Embryonic facial prominence (tissue), 1 donor: ENCODE data around the gene RXFP2.
A peak's percentile ranks its signal among the peaks of the same experiment; 100 is the strongest.

ENCODE experiments used
- DNase-seq: peaks from one replicate; pipeline ENCODE4 v3.0.0-alpha.2; 2016; ENCODE audit errors: extremely low spot score

RXFP2 gene, protein sequence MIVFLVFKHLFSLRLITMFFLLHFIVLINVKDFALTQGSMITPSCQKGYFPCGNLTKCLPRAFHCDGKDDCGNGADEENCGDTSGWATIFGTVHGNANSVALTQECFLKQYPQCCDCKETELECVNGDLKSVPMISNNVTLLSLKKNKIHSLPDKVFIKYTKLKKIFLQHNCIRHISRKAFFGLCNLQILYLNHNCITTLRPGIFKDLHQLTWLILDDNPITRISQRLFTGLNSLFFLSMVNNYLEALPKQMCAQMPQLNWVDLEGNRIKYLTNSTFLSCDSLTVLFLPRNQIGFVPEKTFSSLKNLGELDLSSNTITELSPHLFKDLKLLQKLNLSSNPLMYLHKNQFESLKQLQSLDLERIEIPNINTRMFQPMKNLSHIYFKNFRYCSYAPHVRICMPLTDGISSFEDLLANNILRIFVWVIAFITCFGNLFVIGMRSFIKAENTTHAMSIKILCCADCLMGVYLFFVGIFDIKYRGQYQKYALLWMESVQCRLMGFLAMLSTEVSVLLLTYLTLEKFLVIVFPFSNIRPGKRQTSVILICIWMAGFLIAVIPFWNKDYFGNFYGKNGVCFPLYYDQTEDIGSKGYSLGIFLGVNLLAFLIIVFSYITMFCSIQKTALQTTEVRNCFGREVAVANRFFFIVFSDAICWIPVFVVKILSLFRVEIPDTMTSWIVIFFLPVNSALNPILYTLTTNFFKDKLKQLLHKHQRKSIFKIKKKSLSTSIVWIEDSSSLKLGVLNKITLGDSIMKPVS

DNA sequence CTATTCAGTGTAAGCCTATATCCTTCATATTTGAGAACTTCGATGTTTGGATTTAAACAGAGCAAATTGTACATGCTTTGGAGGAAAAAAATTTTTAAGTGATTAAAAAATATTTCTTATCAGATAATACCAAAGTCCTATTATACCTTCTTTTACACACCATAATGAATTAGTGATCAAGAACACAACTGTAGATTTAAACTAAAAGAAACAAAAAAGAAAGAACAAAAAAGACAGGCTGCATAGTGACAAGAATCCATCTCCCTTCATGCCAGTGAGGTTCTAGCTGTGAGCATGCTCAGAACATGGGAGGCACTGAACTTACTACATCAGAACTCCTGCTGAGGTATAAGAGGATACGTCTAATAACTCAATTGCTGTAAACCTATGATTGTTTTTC lies at the start of gene RXFP2:
Gene RXFP2, plus strand, starts transcription at position 301 of the 400 bp plus-strand sequence. Its CDS starts 87 bp downstream, at position 388.
- no peak for DNase-seq

DNA sequence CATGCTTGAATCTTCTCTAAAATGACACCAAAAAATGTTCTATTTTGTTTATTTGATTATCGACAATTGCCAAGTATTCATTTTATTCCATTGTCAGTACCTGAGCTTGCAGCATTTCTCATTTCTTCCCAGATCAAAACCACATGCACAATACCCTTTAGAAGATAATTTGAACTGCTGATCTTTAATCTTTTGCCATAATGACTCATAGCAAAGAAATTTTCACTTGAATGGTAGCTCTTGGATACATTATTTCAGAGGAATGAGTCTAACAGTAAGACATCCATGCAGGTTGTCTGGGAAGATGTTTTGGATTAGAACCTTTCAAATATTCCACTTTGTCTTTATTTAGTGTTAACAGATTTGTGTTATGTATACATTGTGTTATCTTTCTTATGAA lies 42.0 kb upstream of the RXFP2 start:
- DNase-seq, result no peak

DNA sequence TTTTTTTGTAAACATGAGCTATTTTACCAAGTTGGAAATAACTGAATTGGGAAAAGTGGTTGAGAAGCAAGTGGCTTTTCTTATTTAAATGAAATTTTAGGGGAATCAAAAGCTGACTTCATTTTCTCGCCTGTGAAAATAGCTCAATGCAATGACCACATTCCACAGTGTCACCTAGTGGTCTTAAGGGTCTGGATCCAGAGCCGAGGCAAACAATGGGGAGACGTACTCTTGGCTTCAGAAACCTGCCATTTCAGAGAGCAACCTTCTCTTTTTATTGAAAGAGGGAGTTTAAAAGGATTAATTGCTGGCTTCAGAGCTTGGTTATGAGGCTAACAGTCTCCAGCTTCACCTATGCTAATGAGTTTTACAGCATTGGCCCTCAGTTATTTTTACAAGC lies 39.7 kb upstream of the RXFP2 start:
- DNase-seq, result no peak

DNA sequence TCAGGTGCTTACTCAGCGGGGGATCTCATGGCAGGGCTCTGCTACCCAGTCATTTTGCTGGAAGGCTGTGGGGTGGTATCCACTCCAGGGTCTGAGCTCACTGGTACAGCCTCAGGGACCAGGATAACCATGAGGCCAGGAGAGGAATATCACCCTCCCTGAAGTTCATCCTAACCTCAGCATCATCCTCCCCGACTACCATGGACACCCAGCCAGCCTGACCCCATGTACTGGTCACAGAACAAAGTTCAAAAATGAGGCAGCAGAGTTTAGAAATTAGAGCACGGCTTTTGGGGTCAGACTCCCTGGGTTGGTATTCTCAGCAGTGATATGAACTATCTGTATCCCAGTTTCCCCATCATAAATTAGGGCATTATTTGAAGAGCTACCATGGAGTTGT lies 35.5 kb upstream of the RXFP2 start:
- no peak for DNase-seq

DNA sequence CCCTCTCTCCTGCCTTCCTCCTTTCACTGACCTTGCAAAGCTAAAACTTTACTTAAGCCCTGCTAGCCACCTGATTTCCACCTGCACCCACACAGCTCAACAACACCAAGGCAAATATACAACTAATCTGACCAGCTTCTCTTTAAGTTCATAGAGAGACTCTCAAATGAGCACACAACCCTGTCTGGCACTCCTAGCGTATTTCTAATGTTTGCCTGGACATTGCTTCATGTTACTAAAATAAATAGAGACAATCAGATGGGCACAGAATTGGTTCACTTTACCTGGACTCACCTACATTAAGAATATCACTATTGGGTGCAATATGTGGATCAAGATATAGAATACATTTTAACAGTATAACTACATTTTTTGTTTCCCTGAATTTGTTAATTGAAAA lies 33.2 kb upstream of the RXFP2 start:
- DNase-seq, result no peak

DNA sequence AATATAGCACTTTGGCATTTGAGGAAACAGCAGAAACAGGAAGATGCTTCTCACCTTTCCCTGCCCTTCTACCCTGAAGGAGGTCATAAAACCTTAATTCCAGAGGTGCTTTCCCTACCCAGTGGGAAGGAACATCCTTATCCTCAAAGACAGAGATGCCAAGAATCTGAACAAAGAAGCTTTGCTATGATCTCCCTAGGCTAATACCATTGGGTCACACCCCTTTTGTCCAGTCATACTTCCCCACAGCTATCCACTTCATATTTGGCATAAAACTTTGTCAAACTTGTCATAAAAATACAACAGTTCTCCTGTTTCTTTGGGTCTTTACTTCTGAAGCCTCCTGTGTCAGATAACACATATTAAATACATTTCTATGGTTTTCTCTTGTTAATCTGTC lies 21.7 kb upstream of the RXFP2 start:
- no peak for DNase-seq

DNA sequence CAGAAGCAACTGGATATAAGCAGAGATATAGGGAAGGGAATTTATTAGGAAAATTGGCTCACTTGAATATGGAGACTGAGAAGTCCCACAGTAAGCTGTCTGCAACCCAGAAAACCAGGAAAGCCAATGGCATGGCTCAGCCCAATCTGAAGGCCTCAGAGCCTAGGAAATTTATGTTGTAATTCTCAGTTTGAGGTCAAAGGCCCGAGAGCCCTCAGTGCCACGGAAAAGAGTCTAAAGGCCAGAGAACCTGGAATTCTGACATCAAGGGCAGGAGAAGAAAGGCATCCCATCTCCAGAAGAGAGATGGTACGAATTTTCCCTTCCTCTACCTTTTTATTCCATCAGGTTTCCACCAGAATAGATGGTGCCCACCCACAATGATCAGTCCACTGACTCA lies 20.1 kb upstream of the RXFP2 start:
- no peak for DNase-seq

DNA sequence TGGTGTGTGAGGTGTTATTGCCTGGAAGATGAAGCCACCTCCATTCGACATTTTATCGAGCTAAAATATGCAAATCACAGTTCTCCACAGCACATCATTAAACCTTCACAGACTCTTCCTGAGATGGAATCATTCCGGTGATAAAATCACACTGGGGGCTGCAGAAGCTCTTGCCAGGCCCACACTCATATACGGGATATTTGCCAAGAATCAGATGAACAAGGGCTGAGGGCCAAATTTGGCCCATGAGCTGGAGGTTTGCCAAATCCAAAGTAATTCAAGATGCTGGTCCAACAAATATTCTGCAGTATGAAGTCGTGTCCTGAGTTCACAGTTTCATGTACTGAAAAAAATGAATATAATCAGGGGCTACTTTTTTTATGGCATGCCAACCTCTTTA lies 16.7 kb upstream of the RXFP2 start:
- DNase-seq, result peak; percentile 12

DNA sequence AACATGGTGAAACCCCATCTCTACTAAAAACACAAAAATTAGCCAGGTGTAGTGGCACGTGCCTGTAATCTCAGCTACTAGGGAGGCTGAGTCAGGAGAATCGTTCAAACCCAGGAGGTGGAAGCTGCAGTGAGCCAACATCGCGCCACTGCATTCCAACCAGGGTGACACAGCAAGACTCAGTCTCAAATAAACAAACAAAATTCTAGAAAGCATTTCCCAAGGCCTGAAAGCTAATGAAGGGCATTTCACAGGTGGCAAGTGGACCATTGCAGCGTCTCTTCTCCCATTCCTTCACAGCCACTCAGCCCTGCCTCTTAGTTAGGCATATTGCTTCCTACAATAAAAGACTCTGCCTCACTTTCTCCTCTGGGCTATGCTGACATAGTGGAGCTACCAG lies 13.5 kb upstream of the RXFP2 start:
- no peak for DNase-seq

DNA sequence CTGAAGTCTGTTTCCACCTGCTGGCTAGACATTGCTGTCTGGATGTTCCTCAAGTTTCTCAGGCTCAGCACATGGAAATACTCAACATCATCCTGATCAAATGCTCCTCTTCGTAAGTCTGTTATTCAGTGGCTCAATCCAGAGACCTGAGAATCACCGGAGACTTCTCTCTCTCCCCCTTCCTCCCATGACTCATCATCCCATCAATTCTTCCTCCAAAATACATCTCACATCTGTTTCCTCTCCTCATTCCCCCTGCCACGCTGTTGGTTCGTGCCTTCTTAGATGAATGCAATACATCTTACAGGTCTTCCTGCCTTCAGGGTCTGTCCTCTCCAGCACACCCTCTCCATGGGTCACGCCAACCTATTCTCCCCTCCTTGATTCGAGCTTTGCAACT lies 7.4 kb upstream of the RXFP2 start:
- DNase-seq, result no peak

DNA sequence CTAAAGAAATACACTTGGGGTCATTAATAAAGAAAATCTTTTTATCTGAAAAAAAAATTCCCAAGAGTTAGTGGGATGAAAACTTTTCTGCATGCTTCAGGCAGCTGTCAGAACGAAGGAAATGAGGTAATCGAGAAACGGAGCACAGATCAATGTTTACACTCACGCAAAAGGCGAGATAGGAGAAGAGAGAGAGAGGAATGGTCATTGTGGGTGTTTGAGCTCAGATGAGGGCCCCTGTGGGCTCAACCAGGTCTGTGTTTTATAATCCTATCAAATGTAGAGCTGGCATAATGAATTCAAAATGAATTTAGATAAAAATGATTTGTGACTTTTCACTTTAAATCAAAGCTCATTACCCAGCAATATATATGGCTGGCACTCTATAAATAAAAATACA lies 6.3 kb upstream of the RXFP2 start:
- DNase-seq, result no peak

DNA sequence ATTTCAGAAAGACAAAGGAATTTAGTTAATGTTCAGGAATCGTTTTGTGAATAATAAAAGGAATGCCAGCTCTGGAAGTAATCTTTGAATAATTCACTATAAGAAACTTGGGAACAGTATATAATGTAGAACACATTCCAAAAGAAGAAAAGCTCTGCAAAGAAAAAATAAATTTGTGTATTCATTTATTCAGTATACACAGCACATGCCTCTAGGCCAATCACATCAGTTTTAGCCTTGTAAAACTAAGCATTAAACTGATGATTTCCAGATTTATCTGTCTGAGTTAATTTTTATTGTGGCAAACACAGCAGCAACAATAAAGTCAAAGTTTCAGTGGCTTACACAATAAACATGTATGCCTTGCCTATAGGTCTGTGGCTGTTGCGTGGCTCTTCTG lies 5.7 kb upstream of the RXFP2 start:
- DNase-seq, result peak; percentile 27

DNA sequence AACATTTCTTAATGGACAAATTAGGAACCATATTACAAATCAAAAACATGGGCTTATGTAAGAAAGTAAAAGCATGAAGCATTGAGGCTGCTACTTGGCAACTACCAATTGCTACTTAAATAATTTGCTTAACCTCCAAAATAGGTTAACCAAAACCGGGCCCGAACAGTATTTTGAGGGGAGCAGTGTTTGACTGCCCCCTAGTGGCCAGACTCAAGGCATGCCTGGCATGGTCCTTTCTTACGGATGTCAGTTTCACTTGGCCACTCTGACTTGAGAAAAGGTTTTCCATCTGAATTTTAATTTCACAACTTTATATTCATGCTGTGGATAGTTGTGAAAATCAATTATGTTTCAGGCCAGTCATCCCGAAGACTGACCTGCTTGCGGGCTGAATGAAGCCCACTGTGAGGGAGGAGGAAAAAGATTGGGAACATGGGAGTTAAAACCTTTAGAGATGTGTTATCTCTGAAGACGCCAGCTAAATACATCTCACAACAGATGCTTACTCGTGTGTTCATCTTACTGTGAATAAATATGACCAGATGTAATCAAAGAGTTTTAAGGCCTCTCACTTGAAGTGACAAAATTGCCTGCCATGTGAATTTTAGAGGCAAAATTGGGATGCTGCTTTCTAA lies 2.9 kb downstream of the RXFP2 start:
- peak; percentile 51 for DNase-seq

DNA sequence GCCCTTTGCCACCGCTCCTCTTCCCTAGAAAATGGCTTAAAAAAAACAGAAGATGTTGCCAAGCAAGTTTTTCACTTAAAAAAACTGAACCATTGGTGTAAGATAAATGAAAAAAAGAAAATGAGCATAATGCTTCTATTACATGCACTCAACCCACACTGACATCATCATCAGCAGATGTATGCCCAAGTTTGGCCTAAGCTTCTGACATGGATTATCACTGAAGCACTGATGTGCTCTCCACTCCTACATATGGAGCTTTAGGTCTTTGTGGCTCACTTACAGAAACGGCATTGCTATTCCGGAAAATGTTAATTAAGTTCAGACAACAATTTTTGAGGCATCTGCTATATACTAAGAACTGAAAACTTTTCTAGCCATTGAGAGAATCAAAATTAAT lies 8.0 kb downstream of the RXFP2 start:
- DNase-seq, result no peak

DNA sequence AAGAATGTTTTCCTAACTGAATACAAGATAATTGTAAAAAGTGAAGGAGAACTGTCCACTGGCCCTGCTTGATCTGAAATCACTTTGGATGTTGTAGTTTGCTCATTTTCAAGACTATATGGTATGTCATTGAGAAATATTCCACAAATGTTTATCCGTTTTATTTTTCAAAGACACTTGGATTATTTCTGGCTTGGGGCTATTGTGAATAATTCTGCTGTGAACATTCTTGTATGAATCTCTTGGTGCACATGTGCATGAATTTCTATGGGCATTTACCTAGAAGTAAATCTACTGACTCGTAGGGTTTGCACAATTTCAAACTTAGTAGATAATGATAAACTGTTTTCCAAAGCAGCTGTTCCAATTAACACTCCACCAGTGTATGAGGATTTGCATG lies 8.6 kb downstream of the RXFP2 start:
- no peak for DNase-seq

DNA sequence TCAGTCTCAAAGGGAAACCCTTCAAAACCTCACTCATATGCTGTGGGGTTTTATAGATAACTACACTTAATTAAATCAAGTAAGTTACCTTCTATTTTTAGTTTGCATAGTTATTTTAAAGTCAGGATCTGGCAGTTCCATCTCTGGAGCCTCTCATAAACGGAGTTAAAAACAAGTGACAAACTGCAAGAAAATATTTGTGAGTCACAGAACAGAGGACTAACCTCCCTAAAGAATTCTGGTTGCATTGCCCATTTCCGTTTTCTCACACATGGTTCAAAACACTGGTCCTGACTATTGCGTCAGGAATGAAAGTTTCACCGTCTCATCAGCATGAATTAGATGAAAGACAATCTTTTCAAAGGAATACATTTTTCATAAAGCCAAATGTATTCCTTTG lies 10.6 kb downstream of the RXFP2 start:
- no peak for DNase-seq

DNA sequence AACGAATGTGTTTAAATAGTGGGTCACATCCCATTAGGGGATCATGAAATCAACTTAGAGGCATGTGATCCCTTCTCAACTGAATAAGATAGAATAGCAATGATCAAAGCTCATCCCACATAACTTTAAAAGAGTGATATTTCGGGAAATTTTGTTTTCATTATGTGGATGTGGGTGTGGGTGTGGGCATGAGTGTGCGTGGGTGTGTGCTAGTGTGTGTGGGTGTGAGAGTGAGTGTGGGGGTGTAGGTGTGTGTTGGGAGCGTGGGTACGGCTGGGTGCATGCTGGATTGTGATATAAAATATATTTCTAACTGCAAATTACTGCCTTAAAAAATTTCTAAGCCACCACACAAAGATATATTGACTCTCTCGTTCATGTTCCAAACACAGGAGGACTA lies 15.9 kb downstream of the RXFP2 start:
- no peak for DNase-seq

DNA sequence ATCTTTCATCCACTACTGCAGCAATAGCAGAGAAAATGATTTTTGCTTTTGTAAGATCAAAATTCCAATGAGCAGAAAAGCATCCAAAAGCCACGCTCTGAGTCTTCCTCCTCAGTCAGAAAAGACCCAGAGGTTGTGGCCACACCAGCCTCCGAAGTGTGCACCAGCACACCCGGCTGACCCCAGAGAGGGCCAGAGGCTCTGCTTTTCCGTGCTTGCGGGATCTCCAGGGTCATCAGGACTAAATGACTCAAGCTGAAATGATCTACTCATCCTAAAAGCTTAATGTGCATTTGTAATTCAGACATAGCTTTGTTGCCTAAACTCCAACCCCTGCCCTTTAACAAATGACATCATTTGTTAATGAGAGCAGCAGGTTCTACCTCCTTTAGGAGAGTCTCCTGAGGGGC lies 16.5 kb downstream of the RXFP2 start:
- no peak for DNase-seq

DNA sequence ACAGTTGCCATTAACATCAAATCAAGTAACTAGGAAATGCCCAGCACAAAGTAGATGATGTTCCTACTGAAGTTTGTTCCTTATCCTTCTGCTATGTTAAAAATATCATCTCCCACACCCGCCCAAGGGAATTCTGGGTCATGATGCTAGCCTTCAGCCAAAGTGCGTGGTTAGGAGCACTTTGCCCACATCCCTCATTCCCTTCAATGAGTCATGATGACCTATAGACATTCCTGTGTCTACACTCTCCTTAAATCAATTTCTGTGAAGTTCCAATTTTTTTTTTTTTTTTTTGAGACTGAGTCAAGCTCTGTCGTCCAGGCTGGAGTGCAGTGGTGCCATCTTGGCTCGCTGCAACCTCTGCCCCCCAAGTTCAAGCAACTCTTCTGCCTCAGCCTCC lies 17.0 kb downstream of the RXFP2 start:
- DNase-seq, result no peak

DNA sequence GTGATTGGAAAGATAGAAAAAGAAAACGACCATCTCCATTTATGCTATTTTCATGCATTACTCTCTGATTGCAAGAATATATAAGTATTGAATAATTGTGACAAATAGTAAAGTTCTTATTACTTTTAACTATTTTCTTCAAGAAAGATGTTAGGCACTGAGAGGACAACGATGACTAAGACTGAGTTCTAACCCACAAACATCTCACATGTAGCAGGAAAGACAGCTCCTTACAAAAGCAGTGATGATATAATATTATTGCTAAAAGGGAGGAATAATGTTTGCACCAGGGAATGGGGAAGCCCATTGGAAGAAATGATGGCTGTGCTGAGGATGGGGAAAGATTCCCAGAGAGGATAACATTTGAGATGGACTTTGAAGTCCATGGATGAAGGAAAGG lies 22.6 kb downstream of the RXFP2 start:
- no peak for DNase-seq

DNA sequence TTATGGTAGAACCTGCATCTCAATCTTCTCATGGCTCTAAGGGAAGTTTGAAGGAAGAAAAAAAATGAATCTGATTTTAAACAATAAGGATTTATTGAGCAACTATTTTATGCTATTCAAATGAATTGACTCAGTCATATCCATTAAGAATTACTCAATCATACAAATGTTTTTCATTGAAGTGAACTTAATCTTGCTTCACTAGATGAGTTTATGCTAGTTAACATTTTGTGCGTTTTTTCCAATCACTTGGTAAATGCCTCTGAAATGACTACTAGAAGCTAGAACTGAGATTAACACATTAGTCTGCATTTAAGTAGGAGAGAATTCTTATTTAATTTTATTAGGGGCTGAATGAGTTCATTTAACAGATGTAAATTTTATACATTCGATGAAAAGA lies 25.2 kb downstream of the RXFP2 start:
- no peak for DNase-seq

DNA sequence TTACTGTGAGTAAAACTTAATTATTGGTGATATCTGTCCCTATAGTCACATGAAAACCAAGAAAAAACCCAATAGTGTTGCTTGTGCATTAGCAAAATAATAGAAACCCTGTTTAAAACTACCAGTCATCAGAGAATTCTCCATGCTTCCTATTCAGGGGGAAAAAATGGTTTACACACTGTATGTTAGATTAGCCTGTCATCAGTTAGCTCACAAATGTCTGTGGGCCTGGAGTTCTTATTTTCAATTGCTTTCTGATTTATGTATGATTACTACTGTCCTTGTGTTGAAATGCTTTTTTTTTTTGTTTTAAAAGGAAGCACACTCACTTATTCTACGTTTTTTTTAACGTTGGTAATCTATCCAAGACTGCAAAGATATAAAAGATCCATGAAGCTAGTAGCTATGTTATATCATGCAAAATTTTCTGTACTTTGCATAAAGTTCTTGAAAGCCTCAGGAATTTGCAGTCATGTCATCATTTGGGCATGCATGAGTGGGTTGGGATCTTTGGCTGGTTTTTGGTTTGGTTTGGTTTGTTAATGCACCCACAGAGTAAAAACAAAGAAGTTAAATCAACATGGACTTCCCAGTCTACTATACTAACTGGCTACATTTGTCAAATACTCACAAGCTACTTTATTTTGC lies 25.9 kb downstream of the RXFP2 start:
- DNase-seq, result no peak
